Transverse colon (tissue), 3 donors: ENCODE results near the gene PARN.

Experiments
- EP300 ChIP-seq: sonication (generic); formaldehyde crosslinking; IDR thresholded peaks from one replicate; pipeline ENCODE4 v1.6.1; 2017; ENCODE audit warnings: antibody characterized with exemption, low read depth
- TF ChIP-seq, protein P1 (sequence below), 5 experiments: fragments of 200-600 bp in 3 of 5; fragments of 450-650 bp in 2 of 5; sonication (generic) in 3 of 5; IDR thresholded peaks; 1 replicate in 2 of 5; 2 replicates in 3 of 5; pipeline ENCODE4 v1.5.1; 2016 to 2017; ENCODE audit warnings: antibody characterized with exemption in 5 of 5, inconsistent platforms in 3 of 5, mild to moderate bottlenecking in 2 of 5, moderate library complexity in 1 of 5

GRCh38 chr16:14629919-14630619 lies at the start of gene PARN:
- TF ChIP-seq, protein P1, sequence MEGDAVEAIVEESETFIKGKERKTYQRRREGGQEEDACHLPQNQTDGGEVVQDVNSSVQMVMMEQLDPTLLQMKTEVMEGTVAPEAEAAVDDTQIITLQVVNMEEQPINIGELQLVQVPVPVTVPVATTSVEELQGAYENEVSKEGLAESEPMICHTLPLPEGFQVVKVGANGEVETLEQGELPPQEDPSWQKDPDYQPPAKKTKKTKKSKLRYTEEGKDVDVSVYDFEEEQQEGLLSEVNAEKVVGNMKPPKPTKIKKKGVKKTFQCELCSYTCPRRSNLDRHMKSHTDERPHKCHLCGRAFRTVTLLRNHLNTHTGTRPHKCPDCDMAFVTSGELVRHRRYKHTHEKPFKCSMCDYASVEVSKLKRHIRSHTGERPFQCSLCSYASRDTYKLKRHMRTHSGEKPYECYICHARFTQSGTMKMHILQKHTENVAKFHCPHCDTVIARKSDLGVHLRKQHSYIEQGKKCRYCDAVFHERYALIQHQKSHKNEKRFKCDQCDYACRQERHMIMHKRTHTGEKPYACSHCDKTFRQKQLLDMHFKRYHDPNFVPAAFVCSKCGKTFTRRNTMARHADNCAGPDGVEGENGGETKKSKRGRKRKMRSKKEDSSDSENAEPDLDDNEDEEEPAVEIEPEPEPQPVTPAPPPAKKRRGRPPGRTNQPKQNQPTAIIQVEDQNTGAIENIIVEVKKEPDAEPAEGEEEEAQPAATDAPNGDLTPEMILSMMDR (IDR thresholded peaks at IDR 0.05), result peak in 1 of 5 experiments; percentile 18
- no peak for TF ChIP-seq EP300
